ENCODE data around the gene YWHAG. TPM values are rescaled to one million over a fixed set of nuclear protein-coding genes. Genes with fewer than 3 reads are reported as not detected.

Gene YWHAG
- total and polyA plus RNA-seq, 9 of the 15 experiments (the other 6 are each of a cell fraction or from before 2014, with no cell fraction given), result 30.4 to 246 (median 94.5) TPM

DNA sequence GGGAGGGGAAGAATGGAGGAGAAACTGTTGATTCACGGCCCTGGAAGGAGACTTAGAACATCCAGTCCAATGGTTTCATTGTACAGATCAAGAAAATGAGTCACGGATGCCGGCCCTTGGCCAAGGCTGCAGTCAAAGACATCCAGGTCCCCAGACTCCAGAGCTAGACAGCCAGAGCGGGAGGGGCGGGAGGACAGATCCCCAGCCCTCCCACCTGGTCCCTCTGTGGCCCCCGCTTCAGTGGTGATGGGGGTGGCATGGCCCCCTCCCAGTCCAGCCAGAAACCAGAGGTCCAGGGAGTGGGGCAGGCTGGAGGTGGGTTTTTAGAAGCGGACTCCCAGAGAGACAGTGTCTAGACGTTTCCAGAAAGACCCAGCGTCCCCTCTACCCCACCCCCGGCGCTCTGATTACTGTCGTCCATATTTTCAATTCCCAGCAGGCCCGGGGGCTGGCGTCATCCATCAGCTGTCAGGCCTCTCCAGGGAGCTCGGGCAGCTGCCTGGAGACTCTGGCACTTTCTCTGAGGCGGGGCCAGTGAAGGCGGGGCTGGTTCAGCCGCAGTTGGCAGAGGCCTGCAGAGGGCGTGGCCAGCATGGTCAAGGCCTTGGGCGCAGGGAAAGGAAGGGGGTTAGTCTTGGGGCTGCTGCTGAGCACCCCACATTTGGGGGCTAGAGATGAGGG is 64.3 kb downstream of the YWHAG start:
- H2AFZ ChIP-seq (ENCODE audit: low read depth, low read length), result peak overlapping the region; percentile 97
- H3K4me1 ChIP-seq (replicated peaks in 1 of 2; ENCODE audit: control insufficient read depth in 2 of 2, insufficient read depth in 2 of 2, low read length in 2 of 2), result peaks cover 26 to 48% of the 10 kb centered on the region in 2 experiments
- no peak overlapping the region for H3K27ac ChIP-seq (ENCODE audit: extremely low read depth, low read depth, low read length)
- peak; percentile 80 for ATAC-seq
- peak; percentile 70 to 86 (median 84) for DNase-seq (ENCODE audit: extremely low read depth in 1 of 4, low spot score in 3 of 4)
- intact Hi-C loops (cut with micrococcal nuclease), result no loop called here
- no peaks in the 10 kb centered on the region for H3K9me3 ChIP-seq (replicated peaks; ENCODE audit: control insufficient read depth, insufficient read depth, low read depth, low read length)
- peak; percentile 74 for FAIRE-seq
- H3K27me3 ChIP-seq (ENCODE audit: control insufficient read depth in 2 of 2, insufficient read depth in 2 of 2, low read length in 2 of 2), result no peaks in the 10 kb centered on the region
- H3K9ac ChIP-seq (ENCODE audit: insufficient read depth in 1 of 2, low read depth in 2 of 2, low read length in 2 of 2), result peak overlapping the region in 1 of 2 experiments; percentile 87; a peak in 3 of 4 replicates
- H3K9me1 ChIP-seq (ENCODE audit: control insufficient read depth, insufficient read depth, low read length), result no peaks in the 10 kb centered on the region
- 26% methylated on average over 19 of the region's 20 CpGs for WGBS (ENCODE audit: insufficient coverage, low coverage, missing lambda C conversion rate)
- BruUV-seq (replicated peaks), result no TSS peak
- in situ Hi-C loops (cut with MboI), result no loop called here
- no peaks in the 10 kb centered on the region for H4K20me1 ChIP-seq (replicated peaks; ENCODE audit: control insufficient read depth, insufficient read depth, low read length)
- no peaks in the 10 kb centered on the region for H3K36me3 ChIP-seq (ENCODE audit: control insufficient read depth, insufficient read depth, low read length)
- H3K4me3 ChIP-seq, result no peak overlapping the region
- ChIA-PET POLR2A (interaction anchor here (0.6 kb wide), 2 partner anchors 23 to 137 kb away, joined by 3 to 4 read pairs; no protein-coding TSS in a partner anchor), CTCF (ENCODE audit: low intra/inter-chr PET ratio) (interaction anchor here (1.3 to 5.3 kb wide), 2 partner anchors 20 to 23 kb away, joined by 3 to 111 read pairs; no protein-coding TSS in a partner anchor)
- H3K79me2 ChIP-seq (ENCODE audit: control insufficient read depth, insufficient read depth, low read length), result no peaks in the 10 kb centered on the region
- H3K4me2 ChIP-seq (ENCODE audit: insufficient read depth, low read length), result peak overlapping the region; percentile 57
- TF ChIP-seq L3MBTL2 (IDR thresholded peaks at IDR 0.05) (peak; percentile 41), FOXJ2 (tag; IDR thresholded peaks at IDR 0.05) (peak; percentile 61; the same call in 1 of the 2 replicates), PTBP1 (IDR thresholded peaks at IDR 0.05; ENCODE audit: low read depth, low read length) (no peak), PHF8 (IDR thresholded peaks at IDR 0.05; ENCODE audit: borderline replicate concordance, low read length) (peak; percentile 31; the same call in 1 of the 2 replicates), CXXC5 (CRISPR knock-in tag; IDR thresholded peaks at IDR 0.05) (peak; percentile 40; the same call in 1 of the 2 replicates), NRF1 (conservative IDR thresholded peaks at IDR 0.05 in 1 of 2, IDR thresholded peaks at IDR 0.05 in 1 of 2) (peak; percentile 56 to 65; a peak in 3 of 4 replicates), CREB1 (IDR thresholded peaks at IDR 0.05) (no peak; the same call in 1 of the 2 replicates), CREB1 (CRISPR knock-in tag; IDR thresholded peaks at IDR 0.05) (peak; percentile 20; the same call in 1 of the 2 replicates), FOSL1 (tag; conservative IDR thresholded peaks at IDR 0.05) (peak; percentile 15)
- TF ChIP-seq, protein P1, sequence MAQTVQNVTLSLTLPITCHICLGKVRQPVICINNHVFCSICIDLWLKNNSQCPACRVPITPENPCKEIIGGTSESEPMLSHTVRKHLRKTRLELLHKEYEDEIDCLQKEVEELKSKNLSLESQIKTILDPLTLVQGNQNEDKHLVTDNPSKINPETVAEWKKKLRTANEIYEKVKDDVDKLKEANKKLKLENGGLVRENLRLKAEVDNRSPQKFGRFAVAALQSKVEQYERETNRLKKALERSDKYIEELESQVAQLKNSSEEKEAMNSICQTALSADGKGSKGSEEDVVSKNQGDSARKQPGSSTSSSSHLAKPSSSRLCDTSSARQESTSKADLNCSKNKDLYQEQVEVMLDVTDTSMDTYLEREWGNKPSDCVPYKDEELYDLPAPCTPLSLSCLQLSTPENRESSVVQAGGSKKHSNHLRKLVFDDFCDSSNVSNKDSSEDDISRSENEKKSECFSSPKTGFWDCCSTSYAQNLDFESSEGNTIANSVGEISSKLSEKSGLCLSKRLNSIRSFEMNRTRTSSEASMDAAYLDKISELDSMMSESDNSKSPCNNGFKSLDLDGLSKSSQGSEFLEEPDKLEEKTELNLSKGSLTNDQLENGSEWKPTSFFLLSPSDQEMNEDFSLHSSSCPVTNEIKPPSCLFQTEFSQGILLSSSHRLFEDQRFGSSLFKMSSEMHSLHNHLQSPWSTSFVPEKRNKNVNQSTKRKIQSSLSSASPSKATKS (CRISPR knock-in tag; IDR thresholded peaks at IDR 0.05), result no peak
- TF ChIP-seq, protein P2, sequence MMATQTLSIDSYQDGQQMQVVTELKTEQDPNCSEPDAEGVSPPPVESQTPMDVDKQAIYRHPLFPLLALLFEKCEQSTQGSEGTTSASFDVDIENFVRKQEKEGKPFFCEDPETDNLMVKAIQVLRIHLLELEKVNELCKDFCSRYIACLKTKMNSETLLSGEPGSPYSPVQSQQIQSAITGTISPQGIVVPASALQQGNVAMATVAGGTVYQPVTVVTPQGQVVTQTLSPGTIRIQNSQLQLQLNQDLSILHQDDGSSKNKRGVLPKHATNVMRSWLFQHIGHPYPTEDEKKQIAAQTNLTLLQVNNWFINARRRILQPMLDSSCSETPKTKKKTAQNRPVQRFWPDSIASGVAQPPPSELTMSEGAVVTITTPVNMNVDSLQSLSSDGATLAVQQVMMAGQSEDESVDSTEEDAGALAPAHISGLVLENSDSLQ (IDR thresholded peaks at IDR 0.05), result peak; percentile 97
- TF ChIP-seq, protein P3, sequence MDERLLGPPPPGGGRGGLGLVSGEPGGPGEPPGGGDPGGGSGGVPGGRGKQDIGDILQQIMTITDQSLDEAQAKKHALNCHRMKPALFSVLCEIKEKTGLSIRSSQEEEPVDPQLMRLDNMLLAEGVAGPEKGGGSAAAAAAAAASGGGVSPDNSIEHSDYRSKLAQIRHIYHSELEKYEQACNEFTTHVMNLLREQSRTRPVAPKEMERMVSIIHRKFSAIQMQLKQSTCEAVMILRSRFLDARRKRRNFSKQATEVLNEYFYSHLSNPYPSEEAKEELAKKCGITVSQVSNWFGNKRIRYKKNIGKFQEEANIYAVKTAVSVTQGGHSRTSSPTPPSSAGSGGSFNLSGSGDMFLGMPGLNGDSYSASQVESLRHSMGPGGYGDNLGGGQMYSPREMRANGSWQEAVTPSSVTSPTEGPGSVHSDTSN (CRISPR knock-in tag; IDR thresholded peaks at IDR 0.05; ENCODE audit: low read depth), result peak; percentile 72
- TF ChIP-seq, protein P3 (tag; conservative IDR thresholded peaks at IDR 0.05; ENCODE audit: low read depth), result peak; percentile 95
- TF ChIP-seq, protein P4, sequence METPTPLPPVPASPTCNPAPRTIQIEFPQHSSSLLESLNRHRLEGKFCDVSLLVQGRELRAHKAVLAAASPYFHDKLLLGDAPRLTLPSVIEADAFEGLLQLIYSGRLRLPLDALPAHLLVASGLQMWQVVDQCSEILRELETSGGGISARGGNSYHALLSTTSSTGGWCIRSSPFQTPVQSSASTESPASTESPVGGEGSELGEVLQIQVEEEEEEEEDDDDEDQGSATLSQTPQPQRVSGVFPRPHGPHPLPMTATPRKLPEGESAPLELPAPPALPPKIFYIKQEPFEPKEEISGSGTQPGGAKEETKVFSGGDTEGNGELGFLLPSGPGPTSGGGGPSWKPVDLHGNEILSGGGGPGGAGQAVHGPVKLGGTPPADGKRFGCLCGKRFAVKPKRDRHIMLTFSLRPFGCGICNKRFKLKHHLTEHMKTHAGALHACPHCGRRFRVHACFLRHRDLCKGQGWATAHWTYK (CRISPR knock-in tag; IDR thresholded peaks at IDR 0.05), result peak; percentile 25; the same call in 1 of the 2 replicates
